HCT116 (cell line): Measurements from ENCODE around the gene ENPP4. TPM values are rescaled to one million over a fixed set of nuclear protein-coding genes. Genes with fewer than 3 reads are reported as not detected.

Source experiments
- ATAC-seq: fragments of 200-7000 bp; cut with Tn5 transposase; 2 replicates; pipeline ENCODE4 v1.9.1; 2020; ENCODE audit warnings: mild to moderate bottlenecking, moderate library complexity
- BruUV-seq: library from RNA; stranded (reverse); fragments of 400-500 nt; replicated peaks from 2 replicates; lab custom pipeline; 2021; lab: Mats Ljungman, UMichigan
- CTCF ChIA-PET: fragments of 300-600 bp; sonication (Branson Sonifier 250); formaldehyde crosslinking; loops from one replicate; lab custom pipeline; 2021; ENCODE audit warnings: antibody characterized with exemption; lab: Charles Lee
- POLR2A ChIA-PET: fragments of 300-600, 350-600 bp; sonication (Branson Sonifier 250); formaldehyde crosslinking; loops from one replicate; lab custom pipeline; 2021; ENCODE audit warnings: antibody characterized with exemption; lab: Charles Lee
- RAD21 ChIA-PET, 2 experiments: fragments of 300-600 bp; sonication (Branson Sonifier 250); formaldehyde crosslinking; loops; one replicate each; lab custom pipeline; 2023; ENCODE audit warnings: low total read pairs in 2 of 2; ENCODE audit not compliant: uncharacterized antibody in 2 of 2, unreplicated experiment in 2 of 2, low non-redundant PET in 1 of 2; lab: Charles Lee
- DNase-seq: peaks from one replicate; pipeline ENCODE4 v3.0.0-alpha.2; 2010; ENCODE audit warnings: low read depth, low spot score
- H2AFZ ChIP-seq: fragments of 200-600 bp; shearing (Covaris generic), sonication (generic); 2 replicates; pipeline ENCODE4 v1.6.1; 2017; ENCODE audit warnings: low read depth, mixed run types, mixed read lengths, antibody characterized with exemption, low read length; ENCODE audit not compliant: poor library complexity, severe bottlenecking
- H3K27ac ChIP-seq: 2 replicates; pipeline ENCODE4 v1.5.1; 2012; ENCODE audit warnings: low read depth, low read length
- H3K27me3 ChIP-seq: fragments of 200-600 bp; sonication (generic); 2 replicates; pipeline ENCODE4 v1.6.1; 2016; ENCODE audit warnings: mixed run types, low read length, mixed read lengths; ENCODE audit not compliant: insufficient read depth
- H3K36me3 ChIP-seq, 2 experiments: fragments of 200-500 bp in 1 of 2; fragments of 200-600 bp in 1 of 2; sonication (Bioruptor generic) in 1 of 2; sonication (generic) in 1 of 2; 2 replicates each; pipeline versions ENCODE4 v1.5.1 to v1.6.1; 2014 to 2016; ENCODE audit warnings: low read length in 2 of 2, inconsistent platforms in 1 of 2, mixed read lengths in 1 of 2, mixed run types in 1 of 2; ENCODE audit not compliant: insufficient read depth in 2 of 2, control insufficient read depth in 1 of 2
- H3K4me1 ChIP-seq, 2 experiments: fragments of 200-600 bp in 1 of 2; sonication (generic) in 1 of 2; 2 replicates each; pipeline versions ENCODE4 v1.5.1 to v1.6.1; 2012 to 2017; ENCODE audit warnings: low read length in 2 of 2, inconsistent platforms in 1 of 2, mild to moderate bottlenecking in 1 of 2, mixed read lengths in 1 of 2, mixed run types in 1 of 2, moderate library complexity in 1 of 2; ENCODE audit not compliant: insufficient read depth in 2 of 2, control insufficient read depth in 1 of 2
- H3K4me2 ChIP-seq: fragments of 200-600 bp; sonication (generic); 2 replicates; pipeline ENCODE4 v1.6.1; 2017; ENCODE audit warnings: mixed run types, low read length, mixed read lengths
- H3K4me3 ChIP-seq, 2 experiments: fragments of 200-600 bp in 1 of 2; sonication (generic) in 1 of 2; replicated peaks in 1 of 2; 2 replicates each; pipeline ENCODE4 v1.5.1; 2011 to 2016; ENCODE audit warnings: low read length in 2 of 2, control low read depth in 1 of 2, low read depth in 1 of 2, mild to moderate bottlenecking in 1 of 2, mixed read lengths in 1 of 2, mixed run types in 1 of 2
- H3K79me2 ChIP-seq: fragments of 200-600 bp; sonication (generic); 2 replicates; pipeline ENCODE4 v1.6.1; 2017; ENCODE audit warnings: mild to moderate bottlenecking, mixed run types, low read length, moderate library complexity, mixed read lengths; ENCODE audit not compliant: insufficient read depth
- H3K9ac ChIP-seq: fragments of 200-600 bp; sonication (generic); 2 replicates; pipeline ENCODE4 v1.6.1; 2016; ENCODE audit warnings: low read length, mixed read lengths
- H3K9me2 ChIP-seq: fragments of 200-600 bp; sonication (generic), shearing (Covaris generic); 2 replicates; pipeline ENCODE4 v1.6.1; 2017; ENCODE audit warnings: mixed run types, mild to moderate bottlenecking, moderate library complexity; ENCODE audit not compliant: insufficient read depth
- H3K9me3 ChIP-seq, 2 experiments: fragments of 200-500 bp in 1 of 2; fragments of 200-600 bp in 1 of 2; sonication (Bioruptor generic) in 1 of 2; sonication (generic) in 1 of 2; 2 replicates each; pipeline ENCODE4 v1.6.1; 2014 to 2017; ENCODE audit warnings: low read length in 2 of 2, mixed read lengths in 2 of 2, inconsistent platforms in 1 of 2, low read depth in 1 of 2, mild to moderate bottlenecking in 1 of 2, mixed run types in 1 of 2, moderate library complexity in 1 of 2; ENCODE audit not compliant: control insufficient read depth in 1 of 2, insufficient read depth in 1 of 2
- H4K20me1 ChIP-seq: fragments of 200-600 bp; sonication (generic), shearing (Covaris generic); 2 replicates; pipeline ENCODE4 v1.6.1; 2017; ENCODE audit warnings: mixed run types, mild to moderate bottlenecking, moderate library complexity; ENCODE audit not compliant: insufficient read depth
- CBX3 ChIP-seq: IDR thresholded peaks from 2 replicates; pipeline ENCODE4 v1.6.1; 2012; ENCODE audit warnings: low read depth
- EGR1 ChIP-seq: IDR thresholded peaks from 2 replicates; pipeline ENCODE4 v1.6.1; 2012; ENCODE audit warnings: low read depth
- ELF1 ChIP-seq: IDR thresholded peaks from 2 replicates; pipeline ENCODE4 v1.6.1; 2012; ENCODE audit warnings: low read depth, borderline replicate concordance
- EZH2 ChIP-seq: fragments of 200-600 bp; sonication (generic); IDR thresholded peaks from 2 replicates; pipeline ENCODE4 v1.6.1; 2017; ENCODE audit warnings: antibody characterized with exemption, mixed run types
- EZH2phosphoT487 ChIP-seq: fragments of 200-600 bp; IDR thresholded peaks from 2 replicates; pipeline ENCODE4 v1.6.1; 2018; ENCODE audit warnings: antibody characterized with exemption, borderline replicate concordance
- FOSL1 ChIP-seq: IDR thresholded peaks from 2 replicates; pipeline ENCODE4 v1.6.1; 2012; ENCODE audit warnings: low read depth
- JUND ChIP-seq: IDR thresholded peaks from 2 replicates; pipeline ENCODE4 v1.6.1; 2012
- POLR2A ChIP-seq: IDR thresholded peaks from 2 replicates; pipeline ENCODE4 v1.7.0; 2011; ENCODE audit warnings: borderline replicate concordance; ENCODE audit not compliant: insufficient read depth, insufficient read length; ENCODE audit errors: extremely low read depth
- POLR2AphosphoS5 ChIP-seq: IDR thresholded peaks from 2 replicates; pipeline ENCODE4 v1.6.1; 2011; ENCODE audit warnings: mild to moderate bottlenecking, low read depth, low read length, moderate library complexity
- RAD21 ChIP-seq: IDR thresholded peaks from 2 replicates; pipeline ENCODE4 v1.6.1; 2012; ENCODE audit warnings: low read depth, mild to moderate bottlenecking
- SIN3A ChIP-seq: IDR thresholded peaks from 2 replicates; pipeline ENCODE4 v1.6.1; 2012; ENCODE audit warnings: low read depth
- SP1 ChIP-seq: IDR thresholded peaks from 2 replicates; pipeline ENCODE4 v1.6.1; 2012; ENCODE audit warnings: low read depth
- SRF ChIP-seq: IDR thresholded peaks from 2 replicates; pipeline ENCODE4 v1.6.1; 2012; ENCODE audit warnings: low read depth
- TCF7L2 ChIP-seq: IDR thresholded peaks from 2 replicates; pipeline ENCODE4 v1.7.0; 2011; ENCODE audit warnings: borderline replicate concordance, inconsistent platforms; ENCODE audit not compliant: insufficient read depth, insufficient read length; ENCODE audit errors: extremely low read depth
- YY1 ChIP-seq: IDR thresholded peaks from 2 replicates; pipeline ENCODE4 v1.6.1; 2011; ENCODE audit warnings: low read length, low read depth, moderate library complexity, mild to moderate bottlenecking; ENCODE audit not compliant: insufficient replicate concordance; ENCODE audit errors: extremely low read depth
- ZFX ChIP-seq: fragments of 450-650 bp; IDR thresholded peaks from 2 replicates; pipeline ENCODE4 v1.6.1; 2017
- ZNF274 ChIP-seq: fragments of 200-500 bp; sonication (Bioruptor generic); IDR thresholded peaks from 2 replicates; pipeline ENCODE4 v1.6.1; 2014; ENCODE audit warnings: mild to moderate bottlenecking, low read depth, low read length, inconsistent platforms
- intact Hi-C: fragments of 100-400 bp; cut with micrococcal nuclease; formaldehyde crosslinking; loops from 2 replicates; pipeline ENCODE4 v1.10.0; 2022
- total RNA-seq: library from RNA; stranded (reverse); gene quantifications from one replicate; pipeline ENCODE4 v1.2.1, GENCODE V29; 2021; ENCODE audit not compliant: unreplicated experiment
- TF ChIP-seq, protein P1 (sequence below): IDR thresholded peaks from 2 replicates; pipeline ENCODE4 v1.6.1; 2012
- TF ChIP-seq, protein P2 (sequence below): IDR thresholded peaks from 2 replicates; pipeline ENCODE4 v1.6.1; 2012
- TF ChIP-seq, protein P3 (sequence below): IDR thresholded peaks from 2 replicates; pipeline ENCODE4 v1.6.1; 2011; ENCODE audit warnings: mild to moderate bottlenecking, low read length, moderate library complexity; ENCODE audit not compliant: insufficient replicate concordance; ENCODE audit errors: extremely low read depth
- TF ChIP-seq, protein P4 (sequence below): IDR thresholded peaks from 2 replicates; pipeline ENCODE4 v1.6.1; 2012; ENCODE audit warnings: low read depth

The ENPP4 gene
- total RNA-seq, 1 experiment from 2014 or later: 9.6 TPM

DNA sequence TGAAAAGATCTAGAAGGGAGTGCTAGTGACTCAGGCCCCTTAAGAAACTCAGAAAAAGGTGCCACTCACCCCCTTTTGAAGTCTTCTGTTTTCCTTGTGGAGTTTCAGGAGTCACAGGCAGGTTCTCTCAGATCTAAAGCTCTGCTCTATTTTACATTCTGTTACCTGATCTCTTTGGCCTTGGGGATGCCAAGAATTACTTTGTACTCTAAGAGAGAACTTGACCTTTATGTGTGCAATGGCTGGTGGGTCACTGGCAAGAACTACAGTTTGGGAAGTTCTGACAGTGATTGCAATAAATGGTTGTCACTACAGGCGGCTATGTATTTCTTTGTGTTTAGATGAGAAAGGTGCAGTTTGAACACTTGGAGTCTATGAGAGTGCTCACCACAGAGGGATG, 24.2 kb upstream of the ENPP4 start:
- BruUV-seq: no TSS peak
- ATAC-seq: peak; percentile 72
- Histone ChIP-seq H2AFZ (no peak overlapping the region), H3K4me1 (peaks cover 9 to 14% of the 10 kb centered on the region in 2 experiments; a peak in 3 of 4 replicates), H4K20me1 (no peaks in the 10 kb centered on the region), H3K9ac (no peak overlapping the region), H3K4me3 (no peak overlapping the region), H3K9me2 (no peaks in the 10 kb centered on the region), H3K79me2 (no peaks in the 10 kb centered on the region), H3K9me3 (0 out of 4 replicates have a peak, but pooled peaks cover 0 to 3% of the 10 kb centered on the region in 2 experiments), H3K4me2 (peak overlapping the region; percentile 17; the same call in 1 of the 2 replicates), H3K36me3 (no peaks in the 10 kb centered on the region), H3K27me3 (no peaks in the 10 kb centered on the region), H3K27ac (peak overlapping the region; percentile 12; the same call in 1 of the 2 replicates)
- DNase-seq: no peak
- POLR2A ChIA-PET: no interaction called here
- RAD21 ChIA-PET: no interaction called here
- CTCF ChIA-PET: interaction anchor here (0.9 to 1.3 kb wide), 2 partner anchors 15 kb away, joined by 3 to 11 read pairs; no protein-coding TSS in a partner anchor
- intact Hi-C loops: no loop called here
- no peak for TF ChIP-seq ZFX
- TF ChIP-seq POLR2AphosphoS5: no peak
- peak; percentile 95 for TF ChIP-seq TCF7L2
- TF ChIP-seq ELF1: no peak
- TF ChIP-seq EZH2: no peak
- TF ChIP-seq, protein P1, sequence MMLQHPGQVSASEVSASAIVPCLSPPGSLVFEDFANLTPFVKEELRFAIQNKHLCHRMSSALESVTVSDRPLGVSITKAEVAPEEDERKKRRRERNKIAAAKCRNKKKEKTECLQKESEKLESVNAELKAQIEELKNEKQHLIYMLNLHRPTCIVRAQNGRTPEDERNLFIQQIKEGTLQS: 0 out of 2 replicates have a peak, but pooled peaks have one; percentile 9
- TF ChIP-seq JUND: peak; percentile 37
- TF ChIP-seq SIN3A: 0 out of 2 replicates have a peak, but pooled peaks have one; percentile 38
- TF ChIP-seq SRF: no peak
- TF ChIP-seq, protein P2, sequence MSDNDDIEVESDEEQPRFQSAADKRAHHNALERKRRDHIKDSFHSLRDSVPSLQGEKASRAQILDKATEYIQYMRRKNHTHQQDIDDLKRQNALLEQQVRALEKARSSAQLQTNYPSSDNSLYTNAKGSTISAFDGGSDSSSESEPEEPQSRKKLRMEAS: no peak
- TF ChIP-seq POLR2A: no peak
- TF ChIP-seq, protein P3, sequence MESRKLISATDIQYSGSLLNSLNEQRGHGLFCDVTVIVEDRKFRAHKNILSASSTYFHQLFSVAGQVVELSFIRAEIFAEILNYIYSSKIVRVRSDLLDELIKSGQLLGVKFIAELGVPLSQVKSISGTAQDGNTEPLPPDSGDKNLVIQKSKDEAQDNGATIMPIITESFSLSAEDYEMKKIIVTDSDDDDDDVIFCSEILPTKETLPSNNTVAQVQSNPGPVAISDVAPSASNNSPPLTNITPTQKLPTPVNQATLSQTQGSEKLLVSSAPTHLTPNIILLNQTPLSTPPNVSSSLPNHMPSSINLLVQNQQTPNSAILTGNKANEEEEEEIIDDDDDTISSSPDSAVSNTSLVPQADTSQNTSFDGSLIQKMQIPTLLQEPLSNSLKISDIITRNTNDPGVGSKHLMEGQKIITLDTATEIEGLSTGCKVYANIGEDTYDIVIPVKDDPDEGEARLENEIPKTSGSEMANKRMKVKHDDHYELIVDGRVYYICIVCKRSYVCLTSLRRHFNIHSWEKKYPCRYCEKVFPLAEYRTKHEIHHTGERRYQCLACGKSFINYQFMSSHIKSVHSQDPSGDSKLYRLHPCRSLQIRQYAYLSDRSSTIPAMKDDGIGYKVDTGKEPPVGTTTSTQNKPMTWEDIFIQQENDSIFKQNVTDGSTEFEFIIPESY: no peak
- peak; percentile 53 for TF ChIP-seq SP1
- TF ChIP-seq YY1: no peak
- TF ChIP-seq CBX3: 0 out of 2 replicates have a peak, but pooled peaks have one; percentile 20
- TF ChIP-seq ZNF274: no peak
- TF ChIP-seq RAD21: 0 out of 2 replicates have a peak, but pooled peaks have one; percentile 7
- TF ChIP-seq, protein P4, sequence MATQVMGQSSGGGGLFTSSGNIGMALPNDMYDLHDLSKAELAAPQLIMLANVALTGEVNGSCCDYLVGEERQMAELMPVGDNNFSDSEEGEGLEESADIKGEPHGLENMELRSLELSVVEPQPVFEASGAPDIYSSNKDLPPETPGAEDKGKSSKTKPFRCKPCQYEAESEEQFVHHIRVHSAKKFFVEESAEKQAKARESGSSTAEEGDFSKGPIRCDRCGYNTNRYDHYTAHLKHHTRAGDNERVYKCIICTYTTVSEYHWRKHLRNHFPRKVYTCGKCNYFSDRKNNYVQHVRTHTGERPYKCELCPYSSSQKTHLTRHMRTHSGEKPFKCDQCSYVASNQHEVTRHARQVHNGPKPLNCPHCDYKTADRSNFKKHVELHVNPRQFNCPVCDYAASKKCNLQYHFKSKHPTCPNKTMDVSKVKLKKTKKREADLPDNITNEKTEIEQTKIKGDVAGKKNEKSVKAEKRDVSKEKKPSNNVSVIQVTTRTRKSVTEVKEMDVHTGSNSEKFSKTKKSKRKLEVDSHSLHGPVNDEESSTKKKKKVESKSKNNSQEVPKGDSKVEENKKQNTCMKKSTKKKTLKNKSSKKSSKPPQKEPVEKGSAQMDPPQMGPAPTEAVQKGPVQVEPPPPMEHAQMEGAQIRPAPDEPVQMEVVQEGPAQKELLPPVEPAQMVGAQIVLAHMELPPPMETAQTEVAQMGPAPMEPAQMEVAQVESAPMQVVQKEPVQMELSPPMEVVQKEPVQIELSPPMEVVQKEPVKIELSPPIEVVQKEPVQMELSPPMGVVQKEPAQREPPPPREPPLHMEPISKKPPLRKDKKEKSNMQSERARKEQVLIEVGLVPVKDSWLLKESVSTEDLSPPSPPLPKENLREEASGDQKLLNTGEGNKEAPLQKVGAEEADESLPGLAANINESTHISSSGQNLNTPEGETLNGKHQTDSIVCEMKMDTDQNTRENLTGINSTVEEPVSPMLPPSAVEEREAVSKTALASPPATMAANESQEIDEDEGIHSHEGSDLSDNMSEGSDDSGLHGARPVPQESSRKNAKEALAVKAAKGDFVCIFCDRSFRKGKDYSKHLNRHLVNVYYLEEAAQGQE: no peak
- no peak for TF ChIP-seq EZH2phosphoT487
- TF ChIP-seq EGR1: no peak
- no peak for TF ChIP-seq FOSL1
